ENCODE measurements around the gene CALY. TPM values are rescaled to one million over a fixed set of nuclear protein-coding genes. Genes with fewer than 3 reads are reported as not detected.

The CALY gene
- total RNA-seq, 1 experiment from 2014 or later: 0.47 TPM

DNA sequence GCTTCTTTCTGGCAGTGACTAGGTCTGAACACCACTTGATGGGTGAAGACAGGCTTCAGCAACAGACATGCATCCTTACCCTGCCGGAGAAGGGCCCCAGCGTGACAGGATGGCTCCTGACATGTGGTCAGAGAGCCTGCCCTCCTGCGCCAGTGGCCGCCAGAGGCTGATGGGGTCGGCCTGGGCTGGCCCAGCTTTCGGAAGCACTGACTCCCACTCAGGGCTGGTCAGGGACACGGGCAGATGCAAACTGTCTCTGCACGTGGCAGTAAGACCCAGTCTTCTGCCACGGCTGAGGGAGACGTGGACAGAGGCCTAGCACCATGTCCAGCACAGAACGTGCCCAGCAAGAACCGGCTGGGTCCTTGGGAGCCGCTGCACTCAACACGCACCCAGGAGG, 38.2 kb downstream of the CALY start:
- no peak overlapping the region for H3K4me2 ChIP-seq (ENCODE audit: low read length)
- H3K9me3 ChIP-seq (ENCODE audit: control insufficient read depth in 1 of 2, insufficient read depth in 1 of 2, low read depth in 1 of 2, low read length in 2 of 2): no peaks in the 10 kb centered on the region
- H3K4me3 ChIP-seq (replicated peaks in 1 of 2; ENCODE audit: low read depth in 1 of 2, low read length in 2 of 2): no peak overlapping the region
- H3K9me2 ChIP-seq (ENCODE audit: insufficient read depth): no peaks in the 10 kb centered on the region
- ATAC-seq: no peak
- ChIA-PET CTCF (no interaction called here), POLR2A (no interaction called here), RAD21 (ENCODE audit: low non-redundant PET in 1 of 2, low total read pairs in 2 of 2, uncharacterized antibody in 2 of 2, unreplicated experiment in 2 of 2) (interaction anchor here in 1 of 2 experiments (0.6 kb wide), 1 partner anchor 51 kb away, joined by 3 read pairs; no protein-coding TSS in a partner anchor)
- no peaks in the 10 kb centered on the region for H3K27me3 ChIP-seq (ENCODE audit: insufficient read depth, low read length)
- H3K27ac ChIP-seq (ENCODE audit: low read depth, low read length): no peak overlapping the region
- H3K36me3 ChIP-seq (ENCODE audit: control insufficient read depth in 1 of 2, insufficient read depth in 2 of 2, low read length in 2 of 2): peaks cover 0 to 4% of the 10 kb centered on the region in 2 experiments; a peak in 3 of 4 replicates
- DNase-seq (ENCODE audit: low read depth, low spot score): no peak
- no peaks in the 10 kb centered on the region for H4K20me1 ChIP-seq (ENCODE audit: insufficient read depth)
- peaks cover 10% of the 10 kb centered on the region; the same call in 1 of the 2 replicates for H3K79me2 ChIP-seq (ENCODE audit: insufficient read depth, low read length)
- intact Hi-C loops (cut with micrococcal nuclease): no loop called here
- no peak overlapping the region for H3K9ac ChIP-seq (ENCODE audit: low read length)
- no peak for TF ChIP-seq POLR2AphosphoS5 (IDR thresholded peaks at IDR 0.05; ENCODE audit: low read depth, low read length)
- no peak for TF ChIP-seq CBX3 (IDR thresholded peaks at IDR 0.05; ENCODE audit: low read depth)
- no peak for TF ChIP-seq EZH2phosphoT487 (IDR thresholded peaks at IDR 0.05; ENCODE audit: borderline replicate concordance)
- no peak for TF ChIP-seq YY1 (IDR thresholded peaks at IDR 0.05; ENCODE audit: extremely low read depth, insufficient replicate concordance, low read depth, low read length)
- TF ChIP-seq, protein P1, sequence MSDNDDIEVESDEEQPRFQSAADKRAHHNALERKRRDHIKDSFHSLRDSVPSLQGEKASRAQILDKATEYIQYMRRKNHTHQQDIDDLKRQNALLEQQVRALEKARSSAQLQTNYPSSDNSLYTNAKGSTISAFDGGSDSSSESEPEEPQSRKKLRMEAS (IDR thresholded peaks at IDR 0.05): no peak
- TF ChIP-seq EZH2 (IDR thresholded peaks at IDR 0.05): no peak
- TF ChIP-seq TCF7L2 (IDR thresholded peaks at IDR 0.05; ENCODE audit: borderline replicate concordance, extremely low read depth, insufficient read depth, insufficient read length): no peak
- no peak for TF ChIP-seq SRF (IDR thresholded peaks at IDR 0.05; ENCODE audit: low read depth)
- no peak for TF ChIP-seq JUND (IDR thresholded peaks at IDR 0.05)
- TF ChIP-seq ZFX (IDR thresholded peaks at IDR 0.05): no peak
- no peak for TF ChIP-seq RAD21 (IDR thresholded peaks at IDR 0.05; ENCODE audit: low read depth)
- TF ChIP-seq, protein P2, sequence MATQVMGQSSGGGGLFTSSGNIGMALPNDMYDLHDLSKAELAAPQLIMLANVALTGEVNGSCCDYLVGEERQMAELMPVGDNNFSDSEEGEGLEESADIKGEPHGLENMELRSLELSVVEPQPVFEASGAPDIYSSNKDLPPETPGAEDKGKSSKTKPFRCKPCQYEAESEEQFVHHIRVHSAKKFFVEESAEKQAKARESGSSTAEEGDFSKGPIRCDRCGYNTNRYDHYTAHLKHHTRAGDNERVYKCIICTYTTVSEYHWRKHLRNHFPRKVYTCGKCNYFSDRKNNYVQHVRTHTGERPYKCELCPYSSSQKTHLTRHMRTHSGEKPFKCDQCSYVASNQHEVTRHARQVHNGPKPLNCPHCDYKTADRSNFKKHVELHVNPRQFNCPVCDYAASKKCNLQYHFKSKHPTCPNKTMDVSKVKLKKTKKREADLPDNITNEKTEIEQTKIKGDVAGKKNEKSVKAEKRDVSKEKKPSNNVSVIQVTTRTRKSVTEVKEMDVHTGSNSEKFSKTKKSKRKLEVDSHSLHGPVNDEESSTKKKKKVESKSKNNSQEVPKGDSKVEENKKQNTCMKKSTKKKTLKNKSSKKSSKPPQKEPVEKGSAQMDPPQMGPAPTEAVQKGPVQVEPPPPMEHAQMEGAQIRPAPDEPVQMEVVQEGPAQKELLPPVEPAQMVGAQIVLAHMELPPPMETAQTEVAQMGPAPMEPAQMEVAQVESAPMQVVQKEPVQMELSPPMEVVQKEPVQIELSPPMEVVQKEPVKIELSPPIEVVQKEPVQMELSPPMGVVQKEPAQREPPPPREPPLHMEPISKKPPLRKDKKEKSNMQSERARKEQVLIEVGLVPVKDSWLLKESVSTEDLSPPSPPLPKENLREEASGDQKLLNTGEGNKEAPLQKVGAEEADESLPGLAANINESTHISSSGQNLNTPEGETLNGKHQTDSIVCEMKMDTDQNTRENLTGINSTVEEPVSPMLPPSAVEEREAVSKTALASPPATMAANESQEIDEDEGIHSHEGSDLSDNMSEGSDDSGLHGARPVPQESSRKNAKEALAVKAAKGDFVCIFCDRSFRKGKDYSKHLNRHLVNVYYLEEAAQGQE (IDR thresholded peaks at IDR 0.05; ENCODE audit: low read depth): no peak
- no peak for TF ChIP-seq ZNF274 (IDR thresholded peaks at IDR 0.05; ENCODE audit: low read depth, low read length)
- TF ChIP-seq EGR1 (IDR thresholded peaks at IDR 0.05; ENCODE audit: low read depth): no peak
- no peak for TF ChIP-seq SIN3A (IDR thresholded peaks at IDR 0.05; ENCODE audit: low read depth)
- TF ChIP-seq, protein P3, sequence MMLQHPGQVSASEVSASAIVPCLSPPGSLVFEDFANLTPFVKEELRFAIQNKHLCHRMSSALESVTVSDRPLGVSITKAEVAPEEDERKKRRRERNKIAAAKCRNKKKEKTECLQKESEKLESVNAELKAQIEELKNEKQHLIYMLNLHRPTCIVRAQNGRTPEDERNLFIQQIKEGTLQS (IDR thresholded peaks at IDR 0.05): no peak
- TF ChIP-seq ELF1 (IDR thresholded peaks at IDR 0.05; ENCODE audit: borderline replicate concordance, low read depth): no peak
- no peak for TF ChIP-seq CEBPB (IDR thresholded peaks at IDR 0.05; ENCODE audit: low read depth)
- no peak for TF ChIP-seq FOSL1 (IDR thresholded peaks at IDR 0.05; ENCODE audit: low read depth)
- H3K4me1 ChIP-seq (ENCODE audit: control insufficient read depth in 1 of 2, insufficient read depth in 2 of 2, low read length in 2 of 2): peaks cover 0 to 1% of the 10 kb centered on the region in 2 experiments; a peak in 1 of 4 replicates
- BruUV-seq (replicated peaks): no TSS peak
- no peak overlapping the region for H2AFZ ChIP-seq (ENCODE audit: low read depth, low read length, poor library complexity, severe bottlenecking)

All from HCT116 (cell line).